Liver (tissue), 3 donors: Measurements from ENCODE around the gene MAGI1.

Experiments used
- GABPA ChIP-seq, 2 donors: IDR thresholded peaks in 1 of 2; conservative IDR thresholded peaks in 1 of 2; 2 replicates each; pipeline ENCODE4 v1.6.1; 2016; ENCODE audit warnings: antibody characterized with exemption in 2 of 2, mild to moderate bottlenecking in 1 of 2, moderate library complexity in 1 of 2
- HNF4A ChIP-seq, 2 donors: conservative IDR thresholded peaks; 2 replicates each; pipeline ENCODE4 v1.6.1; 2016; ENCODE audit warnings: antibody characterized with exemption in 2 of 2, mild to moderate bottlenecking in 2 of 2
- NR2F2 ChIP-seq: IDR thresholded peaks from 2 replicates; pipeline ENCODE4 v1.6.1; 2016; ENCODE audit warnings: antibody characterized with exemption
- RAD21 ChIP-seq, 2 donors: IDR thresholded peaks; 2 replicates each; pipeline ENCODE4 v1.6.1; 2016; ENCODE audit warnings: antibody characterized with exemption in 2 of 2, mild to moderate bottlenecking in 2 of 2
- SP1 ChIP-seq: IDR thresholded peaks from 2 replicates; pipeline ENCODE4 v1.6.1; 2018; ENCODE audit warnings: antibody characterized with exemption, mild to moderate bottlenecking
- TAF1 ChIP-seq: conservative IDR thresholded peaks from 2 replicates; pipeline ENCODE4 v1.6.1; 2016; ENCODE audit warnings: antibody characterized with exemption, mild to moderate bottlenecking
- YY1 ChIP-seq: IDR thresholded peaks from 2 replicates; pipeline ENCODE4 v1.6.1; 2016; ENCODE audit warnings: antibody characterized with exemption, mild to moderate bottlenecking
- TF ChIP-seq, protein P1 (sequence below): IDR thresholded peaks from 2 replicates; pipeline ENCODE4 v1.6.1; 2016; ENCODE audit warnings: antibody characterized with exemption
- TF ChIP-seq, protein P2 (sequence below): fragments of 150-350 bp; IDR thresholded peaks from 2 replicates; pipeline ENCODE4 v1.5.1; 2017; ENCODE audit warnings: improper control_type of control experiment, low read depth, low read length; ENCODE audit not compliant: missing input control
- donor health status: healthy.
- donor health status: healthy.

DNA sequence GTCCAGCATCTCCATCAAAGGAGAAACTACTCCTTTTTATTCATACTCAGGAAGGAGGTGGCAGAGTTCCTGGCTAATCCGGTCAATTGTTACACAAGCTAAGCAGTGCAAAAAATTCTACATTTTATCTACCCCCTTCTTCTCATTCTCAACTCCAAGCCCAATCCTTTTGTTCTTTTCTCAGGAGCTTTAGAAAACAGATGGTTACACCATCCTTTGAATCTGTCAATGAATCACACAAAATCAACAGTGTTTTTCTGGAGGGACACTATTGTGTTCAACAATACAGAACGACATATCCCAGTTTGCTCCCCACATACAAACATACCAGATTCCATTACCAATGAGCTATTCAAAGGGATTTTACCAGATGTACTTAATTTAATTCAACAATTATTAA lies 362.1 kb downstream of the MAGI1 start:
- TF ChIP-seq, protein P1, sequence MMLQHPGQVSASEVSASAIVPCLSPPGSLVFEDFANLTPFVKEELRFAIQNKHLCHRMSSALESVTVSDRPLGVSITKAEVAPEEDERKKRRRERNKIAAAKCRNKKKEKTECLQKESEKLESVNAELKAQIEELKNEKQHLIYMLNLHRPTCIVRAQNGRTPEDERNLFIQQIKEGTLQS, result no peak
- no peak for TF ChIP-seq NR2F2
- TF ChIP-seq, protein P2, sequence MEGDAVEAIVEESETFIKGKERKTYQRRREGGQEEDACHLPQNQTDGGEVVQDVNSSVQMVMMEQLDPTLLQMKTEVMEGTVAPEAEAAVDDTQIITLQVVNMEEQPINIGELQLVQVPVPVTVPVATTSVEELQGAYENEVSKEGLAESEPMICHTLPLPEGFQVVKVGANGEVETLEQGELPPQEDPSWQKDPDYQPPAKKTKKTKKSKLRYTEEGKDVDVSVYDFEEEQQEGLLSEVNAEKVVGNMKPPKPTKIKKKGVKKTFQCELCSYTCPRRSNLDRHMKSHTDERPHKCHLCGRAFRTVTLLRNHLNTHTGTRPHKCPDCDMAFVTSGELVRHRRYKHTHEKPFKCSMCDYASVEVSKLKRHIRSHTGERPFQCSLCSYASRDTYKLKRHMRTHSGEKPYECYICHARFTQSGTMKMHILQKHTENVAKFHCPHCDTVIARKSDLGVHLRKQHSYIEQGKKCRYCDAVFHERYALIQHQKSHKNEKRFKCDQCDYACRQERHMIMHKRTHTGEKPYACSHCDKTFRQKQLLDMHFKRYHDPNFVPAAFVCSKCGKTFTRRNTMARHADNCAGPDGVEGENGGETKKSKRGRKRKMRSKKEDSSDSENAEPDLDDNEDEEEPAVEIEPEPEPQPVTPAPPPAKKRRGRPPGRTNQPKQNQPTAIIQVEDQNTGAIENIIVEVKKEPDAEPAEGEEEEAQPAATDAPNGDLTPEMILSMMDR, result no peak
- no peak for TF ChIP-seq HNF4A (conservative IDR thresholded peaks at IDR 0.05)
- TF ChIP-seq GABPA (IDR thresholded peaks at IDR 0.05 in 1 of 2, conservative IDR thresholded peaks at IDR 0.05 in 1 of 2), result no peak
- TF ChIP-seq SP1, result no peak
- no peak for TF ChIP-seq TAF1
- no peak for TF ChIP-seq RAD21 (IDR thresholded peaks at IDR 0.05)
- TF ChIP-seq YY1, result no peak
